ENCODE measurements around the gene EED. TPM values are rescaled to one million over a fixed set of nuclear protein-coding genes. Genes with fewer than 3 reads are reported as not detected.
A peak's percentile ranks its signal among the peaks of the same experiment; 100 is the strongest.

The EED gene
- total and polyA plus RNA-seq, 9 of the 15 experiments (the other 6 are each of a cell fraction or from before 2014, with no cell fraction given) = 33.0 to 110 (median 55.1) TPM

DNA sequence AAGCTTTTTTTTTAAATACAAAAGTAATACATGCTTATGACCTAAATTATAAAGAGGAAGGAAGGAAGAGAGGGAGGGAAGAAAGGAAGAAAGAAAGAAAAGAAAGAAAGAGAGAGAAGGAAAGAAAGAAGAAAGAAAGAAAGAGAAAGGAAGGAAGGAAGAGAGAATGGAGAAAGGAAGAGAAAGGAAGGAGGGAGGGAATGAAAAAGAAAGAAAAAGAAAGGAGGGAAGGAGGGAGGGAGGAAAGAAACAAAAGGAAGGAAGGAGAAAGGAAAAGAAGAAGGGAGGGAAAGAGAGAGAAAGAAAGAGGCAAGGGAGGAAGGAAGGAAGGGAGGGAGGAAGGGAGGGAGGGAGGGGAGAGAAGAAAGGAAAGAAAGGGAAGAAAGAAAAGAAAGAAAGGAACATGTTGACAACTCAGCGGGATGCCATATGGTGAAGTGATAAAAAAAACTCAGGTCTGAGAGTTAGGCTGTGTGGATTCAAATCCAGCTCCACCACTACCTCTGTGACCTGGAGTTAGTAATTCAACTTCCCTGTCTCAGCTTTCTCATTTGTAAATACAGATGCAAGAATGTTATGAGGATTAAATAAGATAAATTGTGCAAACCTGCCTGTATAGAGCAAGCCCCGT, 9.6 kb upstream of the EED start (continued):
- TF ChIP-seq, protein P1, sequence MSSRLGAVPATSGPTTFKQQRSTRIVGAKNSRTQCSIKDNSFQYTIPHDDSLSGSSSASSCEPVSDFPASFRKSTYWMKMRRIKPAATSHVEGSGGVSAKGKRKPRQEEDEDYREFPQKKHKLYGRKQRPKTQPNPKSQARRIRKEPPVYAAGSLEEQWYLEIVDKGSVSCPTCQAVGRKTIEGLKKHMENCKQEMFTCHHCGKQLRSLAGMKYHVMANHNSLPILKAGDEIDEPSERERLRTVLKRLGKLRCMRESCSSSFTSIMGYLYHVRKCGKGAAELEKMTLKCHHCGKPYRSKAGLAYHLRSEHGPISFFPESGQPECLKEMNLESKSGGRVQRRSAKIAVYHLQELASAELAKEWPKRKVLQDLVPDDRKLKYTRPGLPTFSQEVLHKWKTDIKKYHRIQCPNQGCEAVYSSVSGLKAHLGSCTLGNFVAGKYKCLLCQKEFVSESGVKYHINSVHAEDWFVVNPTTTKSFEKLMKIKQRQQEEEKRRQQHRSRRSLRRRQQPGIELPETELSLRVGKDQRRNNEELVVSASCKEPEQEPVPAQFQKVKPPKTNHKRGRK (tag; IDR thresholded peaks at IDR 0.05) = peak; percentile 100
- no peak for TF ChIP-seq NFE2L1 (tag; IDR thresholded peaks at IDR 0.05; ENCODE audit: borderline replicate concordance, low read depth)
- TF ChIP-seq, protein P2, sequence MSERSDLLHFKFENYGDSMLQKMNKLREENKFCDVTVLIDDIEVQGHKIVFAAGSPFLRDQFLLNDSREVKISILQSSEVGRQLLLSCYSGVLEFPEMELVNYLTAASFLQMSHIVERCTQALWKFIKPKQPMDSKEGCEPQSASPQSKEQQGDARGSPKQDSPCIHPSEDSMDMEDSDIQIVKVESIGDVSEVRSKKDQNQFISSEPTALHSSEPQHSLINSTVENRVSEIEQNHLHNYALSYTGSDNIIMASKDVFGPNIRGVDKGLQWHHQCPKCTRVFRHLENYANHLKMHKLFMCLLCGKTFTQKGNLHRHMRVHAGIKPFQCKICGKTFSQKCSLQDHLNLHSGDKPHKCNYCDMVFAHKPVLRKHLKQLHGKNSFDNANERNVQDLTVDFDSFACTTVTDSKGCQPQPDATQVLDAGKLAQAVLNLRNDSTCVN (CRISPR knock-in tag; IDR thresholded peaks at IDR 0.05) = peak; percentile 67; the same call in 1 of the 2 replicates
- no peak for TF ChIP-seq ZNF12 (CRISPR knock-in tag; IDR thresholded peaks at IDR 0.05)
- no peak for TF ChIP-seq ZNF668 (CRISPR knock-in tag; IDR thresholded peaks at IDR 0.05)
- no peak for TF ChIP-seq MECOM (CRISPR knock-in tag; IDR thresholded peaks at IDR 0.05)
- TF ChIP-seq, protein P3, sequence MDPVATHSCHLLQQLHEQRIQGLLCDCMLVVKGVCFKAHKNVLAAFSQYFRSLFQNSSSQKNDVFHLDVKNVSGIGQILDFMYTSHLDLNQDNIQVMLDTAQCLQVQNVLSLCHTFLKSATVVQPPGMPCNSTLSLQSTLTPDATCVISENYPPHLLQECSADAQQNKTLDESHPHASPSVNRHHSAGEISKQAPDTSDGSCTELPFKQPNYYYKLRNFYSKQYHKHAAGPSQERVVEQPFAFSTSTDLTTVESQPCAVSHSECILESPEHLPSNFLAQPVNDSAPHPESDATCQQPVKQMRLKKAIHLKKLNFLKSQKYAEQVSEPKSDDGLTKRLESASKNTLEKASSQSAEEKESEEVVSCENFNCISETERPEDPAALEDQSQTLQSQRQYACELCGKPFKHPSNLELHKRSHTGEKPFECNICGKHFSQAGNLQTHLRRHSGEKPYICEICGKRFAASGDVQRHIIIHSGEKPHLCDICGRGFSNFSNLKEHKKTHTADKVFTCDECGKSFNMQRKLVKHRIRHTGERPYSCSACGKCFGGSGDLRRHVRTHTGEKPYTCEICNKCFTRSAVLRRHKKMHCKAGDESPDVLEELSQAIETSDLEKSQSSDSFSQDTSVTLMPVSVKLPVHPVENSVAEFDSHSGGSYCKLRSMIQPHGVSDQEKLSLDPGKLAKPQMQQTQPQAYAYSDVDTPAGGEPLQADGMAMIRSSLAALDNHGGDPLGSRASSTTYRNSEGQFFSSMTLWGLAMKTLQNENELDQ (CRISPR knock-in tag; IDR thresholded peaks at IDR 0.05; ENCODE audit: borderline replicate concordance) = no peak
- TF ChIP-seq TOE1 (IDR thresholded peaks at IDR 0.05; ENCODE audit: borderline replicate concordance) = 0 out of 2 replicates have a peak, but pooled peaks have one; percentile 48
- TF ChIP-seq TOE1 (CRISPR knock-in tag; IDR thresholded peaks at IDR 0.05; ENCODE audit: borderline replicate concordance, low read depth) = no peak
- TF ChIP-seq OTX1 (CRISPR knock-in tag; IDR thresholded peaks at IDR 0.05) = peak; percentile 74; the same call in 1 of the 2 replicates
- 0 out of 2 replicates have a peak, but pooled peaks have one; percentile 16 for TF ChIP-seq SNIP1 (IDR thresholded peaks at IDR 0.05; ENCODE audit: low read depth)
- TF ChIP-seq, protein P4, sequence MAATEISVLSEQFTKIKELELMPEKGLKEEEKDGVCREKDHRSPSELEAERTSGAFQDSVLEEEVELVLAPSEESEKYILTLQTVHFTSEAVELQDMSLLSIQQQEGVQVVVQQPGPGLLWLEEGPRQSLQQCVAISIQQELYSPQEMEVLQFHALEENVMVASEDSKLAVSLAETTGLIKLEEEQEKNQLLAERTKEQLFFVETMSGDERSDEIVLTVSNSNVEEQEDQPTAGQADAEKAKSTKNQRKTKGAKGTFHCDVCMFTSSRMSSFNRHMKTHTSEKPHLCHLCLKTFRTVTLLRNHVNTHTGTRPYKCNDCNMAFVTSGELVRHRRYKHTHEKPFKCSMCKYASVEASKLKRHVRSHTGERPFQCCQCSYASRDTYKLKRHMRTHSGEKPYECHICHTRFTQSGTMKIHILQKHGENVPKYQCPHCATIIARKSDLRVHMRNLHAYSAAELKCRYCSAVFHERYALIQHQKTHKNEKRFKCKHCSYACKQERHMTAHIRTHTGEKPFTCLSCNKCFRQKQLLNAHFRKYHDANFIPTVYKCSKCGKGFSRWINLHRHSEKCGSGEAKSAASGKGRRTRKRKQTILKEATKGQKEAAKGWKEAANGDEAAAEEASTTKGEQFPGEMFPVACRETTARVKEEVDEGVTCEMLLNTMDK (IDR thresholded peaks at IDR 0.05; ENCODE audit: borderline replicate concordance, insufficient read depth, low read depth, low read length, poor library complexity, severe bottlenecking) = no peak
- TF ChIP-seq, protein P5, sequence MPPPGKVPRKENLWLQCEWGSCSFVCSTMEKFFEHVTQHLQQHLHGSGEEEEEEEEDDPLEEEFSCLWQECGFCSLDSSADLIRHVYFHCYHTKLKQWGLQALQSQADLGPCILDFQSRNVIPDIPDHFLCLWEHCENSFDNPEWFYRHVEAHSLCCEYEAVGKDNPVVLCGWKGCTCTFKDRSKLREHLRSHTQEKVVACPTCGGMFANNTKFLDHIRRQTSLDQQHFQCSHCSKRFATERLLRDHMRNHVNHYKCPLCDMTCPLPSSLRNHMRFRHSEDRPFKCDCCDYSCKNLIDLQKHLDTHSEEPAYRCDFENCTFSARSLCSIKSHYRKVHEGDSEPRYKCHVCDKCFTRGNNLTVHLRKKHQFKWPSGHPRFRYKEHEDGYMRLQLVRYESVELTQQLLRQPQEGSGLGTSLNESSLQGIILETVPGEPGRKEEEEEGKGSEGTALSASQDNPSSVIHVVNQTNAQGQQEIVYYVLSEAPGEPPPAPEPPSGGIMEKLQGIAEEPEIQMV (tag; conservative IDR thresholded peaks at IDR 0.05; ENCODE audit: low read depth) = peak; percentile 49; the same call in 1 of the 2 replicates
- TF ChIP-seq C11orf30 (IDR thresholded peaks at IDR 0.05; ENCODE audit: low read depth) = no peak
- peak; percentile 74 for TF ChIP-seq SMARCA5 (IDR thresholded peaks at IDR 0.05)
- TF ChIP-seq SMAD2 (IDR thresholded peaks at IDR 0.05; ENCODE audit: low read depth, low read length) = no peak
- TF ChIP-seq MTA2 (IDR thresholded peaks at IDR 0.05; ENCODE audit: low read depth) = peak; percentile 56
- TF ChIP-seq TBP (optimal IDR thresholded peaks at IDR 0.05; ENCODE audit: low read depth, low read length) = no peak
- no peak for TF ChIP-seq TBL1XR1 (IDR thresholded peaks at IDR 0.05; ENCODE audit: low read length in 2 of 2)
- TF ChIP-seq LARP7 (IDR thresholded peaks at IDR 0.05) = peak; percentile 83; the same call in 1 of the 2 replicates
